Colonic mucosa (tissue), 4 donors: ENCODE data around the gene KRTAP5-3. TPM values are rescaled to one million over a fixed set of nuclear protein-coding genes. Genes with fewer than 3 reads are reported as not detected.
"Not testable (repeated sequence)": the region's sequence is repeated elsewhere in the genome, so short reads cannot be mapped to it uniquely, and the experiment has no call there.

Experiments
- DNase-seq: peaks from one replicate; pipeline ENCODE4 v3.0.0-alpha.2; 2020
- H3K27ac ChIP-seq: fragments of 200-600 bp; one replicate; pipeline ENCODE4 v1.8.0; 2021
- H3K27me3 ChIP-seq: fragments of 200-600 bp; one replicate; pipeline ENCODE4 v1.8.0; 2021
- H3K36me3 ChIP-seq: fragments of 200-600 bp; one replicate; pipeline ENCODE4 v1.8.0; 2021
- H3K4me1 ChIP-seq: fragments of 200-600 bp; one replicate; pipeline ENCODE4 v1.8.0; 2021; ENCODE audit warnings: mild to moderate bottlenecking
- H3K4me3 ChIP-seq: fragments of 200-600 bp; one replicate; pipeline ENCODE4 v1.8.0; 2021
- H3K9ac ChIP-seq, 2 donors: one replicate each; pipeline ENCODE4 v1.7.0; 2013; ENCODE audit warnings: control low read depth in 2 of 2, low read depth in 2 of 2, low read length in 2 of 2
- H3K9me3 ChIP-seq: fragments of 200-600 bp; one replicate; pipeline ENCODE4 v1.8.0; 2021
- intact Hi-C: fragments of 100-400 bp; cut with DNase I; formaldehyde crosslinking; loops from one replicate; pipeline ENCODE4 v1.14.1; 2022
- total RNA-seq, 2 donors: library from RNA; stranded (reverse); fragmentation: NEBNext Ultra II Directional in 1 of 2; extraction: Animal tissue kit (Norgen Biotek cat#: 25700) in 1 of 2; gene quantifications; one replicate each; pipeline ENCODE4 v1.2.1, GENCODE V29; 2021
- TF ChIP-seq, protein P1 (sequence below): fragments of 200-600 bp; IDR thresholded peaks from one replicate; pipeline ENCODE4 v1.8.0; 2022; ENCODE audit warnings: antibody characterized with exemption, mild to moderate bottlenecking
- donor health status: healthy.
- donor health status: DM: no; HTN: no; CAD: no.
- donor health status: DM: no; HTN: no; CAD: no.

The KRTAP5-3 gene
- total RNA-seq, 2 donors from 2014 or later: not detected

DNA sequence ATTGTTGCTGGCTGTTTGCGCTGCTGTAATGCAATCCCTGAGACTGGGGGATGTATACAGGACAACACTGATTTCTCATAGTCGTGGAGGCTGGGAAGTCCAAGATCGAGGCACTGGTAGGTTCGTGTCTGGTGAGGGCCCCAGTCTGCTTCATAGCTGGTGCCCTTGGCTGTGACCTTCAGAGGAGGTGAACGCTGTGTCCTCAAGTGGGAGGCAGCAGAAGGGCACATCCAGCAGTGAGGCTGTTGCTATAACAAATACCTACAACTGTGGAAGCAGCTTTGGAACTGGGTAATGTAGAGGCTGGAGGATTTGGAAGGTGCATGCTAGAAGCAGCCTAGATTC is 42.6 kb upstream of the KRTAP5-3 start:
- H3K9me3 ChIP-seq: no peaks in the 10 kb centered on the region
- H3K36me3 ChIP-seq: no peaks in the 10 kb centered on the region
- H3K27ac ChIP-seq: no peak overlapping the region
- H3K27me3 ChIP-seq: no peaks in the 10 kb centered on the region
- TF ChIP-seq, protein P1, sequence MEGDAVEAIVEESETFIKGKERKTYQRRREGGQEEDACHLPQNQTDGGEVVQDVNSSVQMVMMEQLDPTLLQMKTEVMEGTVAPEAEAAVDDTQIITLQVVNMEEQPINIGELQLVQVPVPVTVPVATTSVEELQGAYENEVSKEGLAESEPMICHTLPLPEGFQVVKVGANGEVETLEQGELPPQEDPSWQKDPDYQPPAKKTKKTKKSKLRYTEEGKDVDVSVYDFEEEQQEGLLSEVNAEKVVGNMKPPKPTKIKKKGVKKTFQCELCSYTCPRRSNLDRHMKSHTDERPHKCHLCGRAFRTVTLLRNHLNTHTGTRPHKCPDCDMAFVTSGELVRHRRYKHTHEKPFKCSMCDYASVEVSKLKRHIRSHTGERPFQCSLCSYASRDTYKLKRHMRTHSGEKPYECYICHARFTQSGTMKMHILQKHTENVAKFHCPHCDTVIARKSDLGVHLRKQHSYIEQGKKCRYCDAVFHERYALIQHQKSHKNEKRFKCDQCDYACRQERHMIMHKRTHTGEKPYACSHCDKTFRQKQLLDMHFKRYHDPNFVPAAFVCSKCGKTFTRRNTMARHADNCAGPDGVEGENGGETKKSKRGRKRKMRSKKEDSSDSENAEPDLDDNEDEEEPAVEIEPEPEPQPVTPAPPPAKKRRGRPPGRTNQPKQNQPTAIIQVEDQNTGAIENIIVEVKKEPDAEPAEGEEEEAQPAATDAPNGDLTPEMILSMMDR: no peak
- no peaks in the 10 kb centered on the region for H3K4me1 ChIP-seq
- intact Hi-C loops: loop anchor here (5.0 kb wide), 3 partner anchors 41 to 501 kb away; partner anchors contain the start of gene SYT8
- DNase-seq: no peak
- H3K9ac ChIP-seq: no peak overlapping the region
- H3K4me3 ChIP-seq: no peak overlapping the region

DNA sequence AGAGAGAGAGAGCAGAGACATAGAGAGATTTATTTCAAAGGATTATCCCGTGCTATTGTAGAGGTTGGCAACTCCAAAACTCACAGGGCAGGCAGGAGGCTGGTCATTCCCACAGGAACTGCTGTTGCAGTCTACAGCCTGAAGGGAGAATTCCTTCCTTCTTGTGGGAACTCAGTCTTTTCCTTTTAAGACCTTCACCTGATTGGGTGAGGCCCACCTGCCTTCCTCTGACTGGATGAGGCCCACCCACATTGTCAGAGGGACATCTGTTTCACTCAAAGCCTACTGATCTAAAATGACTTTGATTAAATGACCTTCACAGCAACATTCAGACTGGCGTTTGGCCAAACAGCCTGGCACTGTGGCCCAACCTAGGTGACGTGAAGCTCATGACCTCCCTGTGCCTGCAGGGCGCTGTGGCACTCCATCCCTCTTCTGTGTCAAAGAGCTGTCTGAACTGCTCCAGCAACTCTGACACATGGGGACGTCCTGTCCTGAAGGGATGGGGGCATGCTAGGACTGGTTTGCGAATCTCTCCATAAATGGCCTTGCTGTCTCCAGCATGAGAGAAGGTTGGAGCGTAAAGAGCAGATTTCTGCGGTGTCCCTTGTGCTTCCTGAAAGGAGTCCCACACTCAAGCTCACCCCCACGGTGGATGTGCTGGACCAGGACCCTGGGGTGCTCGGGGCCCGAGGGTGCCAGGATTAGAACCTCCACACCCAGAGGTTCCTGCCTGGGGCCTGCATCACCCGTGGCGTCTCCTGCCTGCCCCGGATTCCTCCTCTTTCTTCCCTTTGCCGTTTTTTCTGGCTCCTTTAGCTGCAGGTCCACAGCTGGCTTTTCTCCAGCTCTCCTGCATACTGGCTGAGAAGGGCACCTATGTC is 42.0 kb upstream of the KRTAP5-3 start:
- DNase-seq: no peak
- Histone ChIP-seq H3K9ac (no peak overlapping the region), H3K4me3 (no peak overlapping the region), H3K4me1 (no peaks in the 10 kb centered on the region), H3K9me3 (no peaks in the 10 kb centered on the region), H3K36me3 (no peaks in the 10 kb centered on the region), H3K27me3 (no peaks in the 10 kb centered on the region), H3K27ac (no peak overlapping the region)
- intact Hi-C loops: loop anchor here (5.0 kb wide), 3 partner anchors 42 to 502 kb away; partner anchors contain the start of gene SYT8
- TF ChIP-seq, protein P1: no peak

DNA sequence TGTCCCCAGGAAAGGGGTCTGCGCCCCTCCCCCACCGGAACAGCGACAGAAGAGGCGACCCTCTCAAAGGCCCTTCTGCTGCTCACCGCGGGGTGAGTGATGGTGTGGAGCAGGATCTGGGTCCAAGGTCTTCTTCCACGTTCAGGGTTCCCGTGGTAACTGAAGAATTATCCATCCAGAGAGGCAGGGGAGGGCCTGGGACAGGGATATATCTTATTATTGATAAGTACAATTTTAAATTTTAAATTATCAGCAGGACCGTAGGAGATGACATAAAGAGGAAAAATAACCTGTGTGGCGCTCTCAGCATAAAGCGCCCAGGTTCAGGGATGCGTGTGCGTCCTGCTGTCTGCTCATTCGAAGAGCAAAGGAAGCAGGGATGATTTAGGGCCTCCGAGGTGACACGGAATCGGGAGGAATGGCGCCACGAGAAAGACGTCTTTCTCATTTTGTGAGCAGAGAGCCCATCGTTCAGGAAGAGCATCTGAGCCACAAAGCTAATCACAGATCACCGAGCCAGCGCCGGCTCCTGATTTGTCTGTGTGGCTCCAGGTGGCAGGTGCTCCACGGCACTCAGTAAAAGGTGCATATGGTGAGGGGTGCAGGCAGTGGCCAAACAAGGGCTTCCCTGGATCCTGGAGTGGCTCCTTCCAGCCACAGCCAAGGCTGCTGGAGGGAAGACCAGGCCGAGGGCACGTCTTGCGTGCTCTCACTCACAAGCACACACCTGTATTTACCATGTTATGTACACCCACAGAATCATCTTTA is 40.6 kb upstream of the KRTAP5-3 start:
- H3K27ac ChIP-seq: no peak overlapping the region
- H3K9me3 ChIP-seq: no peaks in the 10 kb centered on the region
- H3K4me1 ChIP-seq: no peaks in the 10 kb centered on the region
- TF ChIP-seq, protein P1: no peak
- no peak for DNase-seq
- H3K9ac ChIP-seq: no peak overlapping the region
- H3K4me3 ChIP-seq: no peak overlapping the region
- H3K27me3 ChIP-seq: no peaks in the 10 kb centered on the region
- intact Hi-C loops: no loop called here
- H3K36me3 ChIP-seq: no peaks in the 10 kb centered on the region

DNA sequence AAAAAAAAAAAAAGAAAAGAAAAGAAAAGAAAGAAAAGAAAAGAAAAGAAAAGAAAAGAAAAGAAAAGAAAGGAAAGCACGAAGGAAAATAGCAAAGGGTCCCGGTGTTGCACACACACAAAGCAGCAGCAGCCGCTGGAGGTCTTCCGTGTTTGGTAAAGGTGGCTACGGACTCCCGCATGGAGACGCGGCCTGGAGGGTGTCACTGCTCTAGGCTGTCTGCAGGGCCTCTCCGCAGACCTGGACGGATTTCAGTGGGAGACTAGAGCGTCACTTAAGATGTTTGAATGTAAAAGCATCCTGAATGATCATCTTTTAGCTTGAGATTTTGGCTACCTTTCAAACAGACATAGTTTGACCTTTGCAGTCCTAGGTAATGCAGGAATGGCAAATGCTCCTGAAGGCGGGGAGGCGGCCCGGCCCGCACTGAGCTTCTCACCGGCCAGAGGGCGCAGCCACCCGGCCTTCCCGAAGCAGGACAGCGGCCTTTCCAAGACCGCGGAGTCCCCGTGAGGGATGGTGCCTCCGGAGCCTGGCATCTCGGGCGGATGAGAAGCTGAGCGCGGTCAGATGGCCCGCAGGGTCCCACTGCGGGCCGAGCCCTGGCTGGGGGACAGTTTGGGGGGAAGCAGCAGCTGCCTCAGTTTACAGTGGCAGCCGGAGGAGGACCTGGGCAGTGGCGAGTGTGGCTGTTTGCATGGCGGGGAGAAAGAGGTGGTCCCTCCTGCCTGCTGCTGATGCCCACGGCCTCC is 39.8 kb upstream of the KRTAP5-3 start:
- Histone ChIP-seq H3K4me1 (no peaks in the 10 kb centered on the region), H3K9ac (no peak overlapping the region), H3K4me3 (no peak overlapping the region), H3K27me3 (no peaks in the 10 kb centered on the region), H3K36me3 (no peaks in the 10 kb centered on the region), H3K27ac (no peak overlapping the region), H3K9me3 (no peaks in the 10 kb centered on the region)
- intact Hi-C loops: no loop called here
- no peak for DNase-seq
- TF ChIP-seq, protein P1: no peak

DNA sequence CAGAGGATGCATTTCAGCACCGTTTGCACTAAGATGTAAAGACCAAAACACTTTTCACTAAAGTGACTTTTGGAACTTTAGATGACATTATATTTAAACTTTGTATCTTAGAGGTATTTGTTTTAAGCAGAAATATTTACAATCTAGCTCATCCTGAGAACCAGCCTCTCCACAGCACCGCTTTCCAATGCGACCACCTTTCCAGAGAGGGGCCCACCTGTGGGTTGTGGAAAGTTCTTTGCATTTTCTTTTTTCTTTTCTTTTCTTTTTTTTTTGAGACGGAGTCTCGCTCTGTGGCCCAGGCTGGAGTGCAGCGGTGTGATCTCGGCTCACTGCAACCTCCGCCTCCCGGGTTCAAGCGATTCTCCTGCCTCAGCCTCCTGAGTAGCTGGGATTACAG is 38.3 kb upstream of the KRTAP5-3 start:
- intact Hi-C loops, H3K9me3 ChIP-seq, DNase-seq, H3K9ac ChIP-seq, H3K4me1 ChIP-seq, H3K27me3 ChIP-seq, H3K36me3 ChIP-seq, H3K4me3 ChIP-seq, H3K27ac ChIP-seq: not testable (repeated sequence)
